ENCODE results near the gene TXNRD1. TPM values are rescaled to one million over a fixed set of nuclear protein-coding genes. Genes with fewer than 3 reads are reported as not detected.
A peak's percentile ranks its signal among the peaks of the same experiment; 100 is the strongest.
"Not testable (repeated sequence)": the region's sequence is repeated elsewhere in the genome, so short reads cannot be mapped to it uniquely, and the experiment has no call there.

The TXNRD1 gene
- total RNA-seq, 6 experiments from 2014 or later, result 40.3 to 153 (median 74.5) TPM

DNA sequence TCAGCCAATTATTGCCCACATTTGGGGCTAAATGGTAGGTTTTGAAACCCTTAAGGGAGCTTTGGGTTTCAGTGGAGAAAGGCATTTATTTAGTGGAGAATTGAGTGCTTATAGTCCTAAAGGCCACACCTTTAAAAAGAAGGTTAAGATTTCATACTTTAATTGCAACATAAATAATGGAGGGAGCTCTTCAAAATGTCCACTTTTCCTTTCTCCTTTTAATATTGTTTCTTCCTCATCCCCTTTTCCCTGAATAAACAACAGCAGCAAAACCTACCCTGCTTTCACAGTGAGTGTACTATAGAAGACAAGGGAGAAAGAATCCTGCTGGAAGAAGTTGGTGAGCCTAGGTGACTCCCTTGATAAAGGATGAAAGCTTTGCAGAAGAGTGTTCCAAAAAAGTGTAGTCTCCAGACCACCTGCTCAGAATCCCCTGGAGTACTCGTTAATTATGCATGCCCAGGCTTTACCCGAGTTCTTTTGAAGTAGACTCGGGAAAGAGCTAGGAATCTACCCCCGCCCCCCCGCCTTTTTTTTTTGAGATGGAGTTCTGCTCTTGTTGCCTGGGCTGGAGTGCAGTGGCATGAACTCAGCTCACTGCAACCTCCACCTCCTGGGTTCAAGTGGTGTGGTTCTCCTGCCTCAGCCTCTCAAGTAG is 76.4 kb downstream of the TXNRD1 start:
- DNase-seq (no peak), ATAC-seq (no peak)
- 76% methylated on average over 5 of the region's 5 CpGs for WGBS (ENCODE audit: insufficient coverage, low coverage, low lambda C conversion rate, missing lambda C conversion rate)
- H3K36me3 ChIP-seq, result peaks cover 0 to 39% (median 17%) of the 10 kb centered on the region in 4 donors
- H3K4me3 ChIP-seq, result no peak overlapping the region
- H3K4me1 ChIP-seq, result peaks cover 0 to 28% (median 8%) of the 10 kb centered on the region in 4 donors
- no peak overlapping the region for H3K27ac ChIP-seq
- H3K9me3 ChIP-seq, result no peaks in the 10 kb centered on the region
- TF ChIP-seq, protein P1, sequence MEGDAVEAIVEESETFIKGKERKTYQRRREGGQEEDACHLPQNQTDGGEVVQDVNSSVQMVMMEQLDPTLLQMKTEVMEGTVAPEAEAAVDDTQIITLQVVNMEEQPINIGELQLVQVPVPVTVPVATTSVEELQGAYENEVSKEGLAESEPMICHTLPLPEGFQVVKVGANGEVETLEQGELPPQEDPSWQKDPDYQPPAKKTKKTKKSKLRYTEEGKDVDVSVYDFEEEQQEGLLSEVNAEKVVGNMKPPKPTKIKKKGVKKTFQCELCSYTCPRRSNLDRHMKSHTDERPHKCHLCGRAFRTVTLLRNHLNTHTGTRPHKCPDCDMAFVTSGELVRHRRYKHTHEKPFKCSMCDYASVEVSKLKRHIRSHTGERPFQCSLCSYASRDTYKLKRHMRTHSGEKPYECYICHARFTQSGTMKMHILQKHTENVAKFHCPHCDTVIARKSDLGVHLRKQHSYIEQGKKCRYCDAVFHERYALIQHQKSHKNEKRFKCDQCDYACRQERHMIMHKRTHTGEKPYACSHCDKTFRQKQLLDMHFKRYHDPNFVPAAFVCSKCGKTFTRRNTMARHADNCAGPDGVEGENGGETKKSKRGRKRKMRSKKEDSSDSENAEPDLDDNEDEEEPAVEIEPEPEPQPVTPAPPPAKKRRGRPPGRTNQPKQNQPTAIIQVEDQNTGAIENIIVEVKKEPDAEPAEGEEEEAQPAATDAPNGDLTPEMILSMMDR (IDR thresholded peaks at IDR 0.05), result no peak
- TF ChIP-seq POLR2A (IDR thresholded peaks at IDR 0.05), result no peak
- no peaks in the 10 kb centered on the region for H3K27me3 ChIP-seq
- intact Hi-C loops (cut with DNase I), result no loop called here

DNA sequence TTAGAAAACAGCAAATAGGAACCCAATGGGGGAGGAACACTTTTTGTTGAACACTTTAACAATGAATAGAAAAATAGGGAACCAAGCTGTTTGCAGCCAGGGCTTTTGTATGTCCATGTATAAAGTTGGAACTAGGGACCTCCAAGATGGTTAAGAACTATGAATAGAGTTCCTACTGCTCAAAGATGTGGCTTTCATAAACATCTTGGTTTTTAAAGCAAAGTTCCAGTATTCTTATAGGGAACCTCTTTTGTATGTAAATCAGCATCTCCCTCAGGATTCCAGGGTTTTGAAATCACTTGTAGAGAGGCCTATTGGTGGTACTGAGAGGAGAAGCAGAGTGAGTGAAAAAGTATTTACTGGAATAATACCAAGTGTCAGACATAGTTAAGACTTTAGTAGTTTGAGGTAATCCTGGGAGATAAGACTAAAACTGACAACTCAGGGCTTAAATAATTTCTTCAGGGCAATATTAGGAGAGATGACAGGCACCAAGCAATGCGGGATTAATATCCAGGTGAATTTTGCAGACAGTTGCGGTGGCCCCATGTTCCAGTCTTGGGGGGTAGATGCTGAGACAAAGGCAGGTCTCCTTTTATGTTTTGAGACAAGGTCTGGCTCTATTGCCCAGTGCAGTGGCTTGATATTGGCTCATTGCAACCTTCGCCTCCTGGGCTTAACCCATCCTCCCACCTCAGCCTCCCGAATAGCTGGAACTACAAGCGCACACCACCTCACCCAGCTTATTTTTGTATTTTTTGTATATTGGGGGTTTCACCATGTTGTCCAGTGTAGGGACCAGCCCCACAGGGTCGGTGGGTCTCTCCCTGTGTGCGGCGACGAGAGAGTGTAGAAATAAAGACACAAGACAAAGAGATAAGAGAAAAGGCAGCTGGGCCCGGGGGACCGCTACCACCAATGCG is 77.6 kb downstream of the TXNRD1 start:
- Histone ChIP-seq H3K9me3 (no peaks in the 10 kb centered on the region), H3K4me1 (peaks cover 0 to 29% (median 8%) of the 10 kb centered on the region in 4 donors), H3K27ac (no peak overlapping the region), H3K36me3 (peaks cover 0 to 47% (median 19%) of the 10 kb centered on the region in 4 donors), H3K4me3 (no peak overlapping the region), H3K27me3 (no peaks in the 10 kb centered on the region)
- intact Hi-C loops (cut with DNase I), result no loop called here
- 96% methylated on average over 3 of the region's 12 CpGs for WGBS (ENCODE audit: insufficient coverage, low coverage, low lambda C conversion rate, missing lambda C conversion rate)
- no peak for TF ChIP-seq POLR2A (IDR thresholded peaks at IDR 0.05)
- TF ChIP-seq, protein P1 (IDR thresholded peaks at IDR 0.05), result no peak
- DNase-seq, result no peak
- no peak for ATAC-seq

DNA sequence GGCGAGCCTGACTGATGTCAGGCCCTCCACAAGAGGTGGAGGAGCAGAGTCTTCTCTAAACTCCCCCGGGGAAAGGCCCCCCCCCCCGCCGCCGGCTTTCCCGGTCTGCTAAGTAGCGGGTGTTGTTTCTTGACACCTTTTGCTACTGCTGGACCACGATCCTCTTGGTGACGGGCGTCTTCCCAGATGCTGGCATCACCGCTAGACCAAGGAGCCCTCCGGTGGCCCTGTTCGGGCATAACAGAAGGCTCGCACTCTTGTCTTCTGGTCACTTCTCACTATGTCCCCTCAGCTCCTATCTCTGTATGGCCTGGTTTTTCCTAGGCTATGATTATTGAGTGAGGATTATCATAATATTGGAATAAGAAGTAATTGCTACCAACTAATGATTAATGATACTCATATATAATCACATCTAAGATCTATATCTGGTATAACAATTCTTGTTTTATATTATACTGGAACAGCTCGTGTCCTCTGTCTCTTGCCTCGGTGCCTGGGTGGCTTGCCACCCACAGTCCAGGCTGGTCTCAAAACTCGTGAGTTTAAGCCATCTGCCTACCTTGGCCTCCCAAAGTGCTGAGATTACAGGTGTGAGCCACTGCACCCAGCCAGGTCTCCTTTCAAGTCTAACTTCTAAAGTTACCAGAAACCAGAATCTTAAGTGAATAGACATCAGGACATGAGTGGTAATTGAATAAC is 78.7 kb downstream of the TXNRD1 start:
- intact Hi-C loops (cut with DNase I); H3K27ac ChIP-seq: not testable (repeated sequence)
- H3K4me1 ChIP-seq, result peaks cover 0 to 39% (median 8%) of the 10 kb centered on the region in 4 donors

More for the DNA sequence above, 78.7 kb downstream of the TXNRD1 start:
- peaks cover 0 to 47% (median 23%) of the 10 kb centered on the region in 4 donors for H3K36me3 ChIP-seq
- 80% methylated on average over 5 of the region's 17 CpGs for WGBS (ENCODE audit: insufficient coverage, low coverage, low lambda C conversion rate, missing lambda C conversion rate)
- ATAC-seq, H3K4me3 ChIP-seq, H3K27me3 ChIP-seq, H3K9me3 ChIP-seq: not testable (repeated sequence)
- TF ChIP-seq, protein P1 (IDR thresholded peaks at IDR 0.05), result peak in 2 of 4 donors; percentile 8
- DNase-seq, result peak in 1 of 3 donors; percentile 39

All from right lobe of liver (tissue), 6 donors.